NCI-H1105 treated with DMSO at 0.1 percent for 48 hours (cell line): Measurements from ENCODE around the gene RNF41.
"Not testable (repeated sequence)": the region's sequence is repeated elsewhere in the genome, so short reads cannot be mapped to it uniquely, and the experiment has no call there.

ENCODE experiments used
- DNase-seq: peaks from one replicate; lab custom pipeline; 2025; lab: John Stamatoyannopoulos, UW

The RNF41 gene

DNA sequence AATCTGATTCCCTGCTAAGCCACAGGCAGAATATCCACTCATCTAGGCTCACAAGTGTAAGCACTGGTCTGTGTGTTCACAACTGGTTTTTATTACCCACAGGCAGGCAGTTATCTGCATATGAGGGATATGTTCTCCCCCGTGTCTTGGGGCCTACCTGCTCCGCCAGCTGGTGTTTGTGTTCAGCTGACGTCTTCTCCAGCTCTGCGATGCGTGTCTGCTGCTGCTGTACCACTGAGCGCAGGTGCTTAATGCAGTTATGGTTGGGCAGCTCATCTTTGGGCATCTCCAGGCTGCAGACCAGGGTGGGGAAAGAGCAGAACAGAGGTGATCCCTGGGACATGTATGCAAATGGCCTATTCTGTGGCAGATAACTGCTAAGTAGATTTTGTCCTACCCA is 13.7 kb downstream of the RNF41 start:
- DNase-seq: no peak

DNA sequence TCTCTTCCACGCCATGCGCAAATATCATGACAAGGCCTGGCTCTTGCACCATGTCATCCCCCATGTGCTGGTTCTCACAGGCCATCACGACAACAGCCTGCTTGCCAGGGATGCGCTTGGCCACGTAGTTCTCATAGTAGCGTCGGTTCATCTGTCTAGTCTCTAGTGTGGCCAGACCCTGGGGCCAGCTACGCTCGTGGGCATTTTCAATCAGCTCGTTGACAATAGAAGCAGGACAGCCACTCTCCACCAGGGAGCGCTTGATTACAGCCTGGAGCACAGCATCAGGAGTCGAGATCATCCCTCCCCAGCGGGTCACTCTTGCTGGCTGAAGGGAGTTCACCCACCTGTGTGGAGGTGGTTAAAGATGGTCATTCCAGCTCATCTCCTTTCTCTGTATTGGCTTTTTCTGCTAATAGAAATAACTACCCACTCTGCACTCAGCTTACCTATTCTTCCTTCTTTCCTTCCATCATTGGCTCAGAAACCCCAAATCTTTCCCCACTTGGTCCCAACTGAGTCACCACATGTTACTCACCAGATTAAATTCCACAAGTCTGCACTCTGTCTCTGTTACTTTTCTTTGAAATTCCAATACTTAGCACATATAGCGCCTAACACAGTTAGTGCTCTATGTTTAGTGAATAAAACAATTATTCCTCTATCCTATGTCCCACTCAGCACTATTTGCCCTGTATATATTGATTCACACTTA is 15.1 kb downstream of the RNF41 start:
- DNase-seq: no peak

DNA sequence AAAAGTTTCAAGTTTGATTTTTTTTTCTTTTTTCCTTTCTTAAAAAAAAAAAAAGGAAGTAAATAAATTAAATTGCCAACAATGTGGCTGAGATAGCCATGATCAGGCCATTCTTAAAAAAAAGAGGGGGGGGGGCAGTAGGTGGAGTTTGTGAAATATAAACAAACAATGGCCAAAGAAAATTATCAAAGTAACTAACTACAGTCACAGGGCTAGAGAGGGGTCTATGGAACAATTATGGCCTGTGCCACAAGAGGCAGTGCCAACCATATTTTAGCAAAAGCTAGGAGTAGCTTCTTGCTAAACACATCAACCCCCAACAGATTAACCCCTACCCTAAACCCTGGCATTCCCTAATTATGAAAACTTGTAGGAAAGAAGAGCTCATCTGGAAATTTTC is 16.3 kb downstream of the RNF41 start:
- DNase-seq: no peak

DNA sequence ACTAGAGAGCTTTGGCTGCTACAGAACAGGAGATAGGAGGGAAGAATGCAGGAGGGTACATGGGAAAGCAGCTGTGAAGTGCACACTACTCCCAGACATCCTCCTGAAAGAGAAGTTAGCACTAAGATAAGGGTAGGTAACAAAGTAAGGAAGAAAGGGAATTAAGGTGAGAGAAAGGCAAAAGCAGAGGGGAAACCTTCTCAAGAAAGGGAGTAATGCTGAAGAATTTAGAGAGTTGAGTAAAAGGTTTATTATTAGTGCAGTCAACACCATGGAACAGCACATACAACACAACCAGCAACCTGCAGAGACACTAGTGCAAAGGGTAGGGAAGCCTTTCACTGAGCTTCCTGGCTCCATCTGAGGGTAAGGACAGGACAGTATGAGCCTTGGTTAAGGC is 17.4 kb downstream of the RNF41 start:
- no peak for DNase-seq

DNA sequence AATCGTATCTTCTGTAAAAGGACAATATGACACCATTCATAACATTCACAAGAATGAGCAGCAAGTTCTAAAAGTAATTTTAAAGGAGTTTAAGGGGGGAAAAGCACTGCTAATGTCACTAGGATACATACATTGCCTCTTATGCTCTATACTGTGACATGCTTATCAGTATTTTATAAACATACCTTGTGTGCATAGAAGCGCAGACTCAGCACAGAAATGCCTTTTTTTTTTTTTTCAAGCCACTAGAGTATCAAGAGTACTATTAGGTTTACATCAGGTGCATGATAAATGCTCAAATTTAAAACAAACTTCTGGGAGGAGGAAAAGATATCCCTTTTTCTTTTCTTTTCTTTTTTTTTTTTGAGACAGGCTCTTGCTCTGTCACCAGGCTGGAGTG is 18.9 kb downstream of the RNF41 start:
- no peak for DNase-seq

DNA sequence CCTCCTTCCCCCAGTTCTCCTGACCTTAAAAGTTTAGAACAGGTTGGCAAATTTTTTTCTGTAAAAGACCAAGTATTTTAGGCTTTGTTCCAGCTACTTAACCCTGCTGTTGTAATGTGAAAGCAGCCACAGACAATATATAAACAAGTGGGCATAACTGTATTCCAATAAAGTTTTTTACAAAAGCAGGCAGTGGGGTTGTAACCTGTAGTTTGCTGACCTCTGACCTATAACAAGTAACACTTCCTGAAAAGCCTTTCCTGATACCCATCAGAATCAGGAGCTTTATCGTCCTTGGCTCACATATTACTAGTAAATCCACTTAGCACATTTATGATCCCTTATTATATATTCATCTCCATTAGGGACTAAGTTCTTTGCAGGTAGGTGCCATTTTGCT is 19.4 kb downstream of the RNF41 start:
- no peak for DNase-seq

DNA sequence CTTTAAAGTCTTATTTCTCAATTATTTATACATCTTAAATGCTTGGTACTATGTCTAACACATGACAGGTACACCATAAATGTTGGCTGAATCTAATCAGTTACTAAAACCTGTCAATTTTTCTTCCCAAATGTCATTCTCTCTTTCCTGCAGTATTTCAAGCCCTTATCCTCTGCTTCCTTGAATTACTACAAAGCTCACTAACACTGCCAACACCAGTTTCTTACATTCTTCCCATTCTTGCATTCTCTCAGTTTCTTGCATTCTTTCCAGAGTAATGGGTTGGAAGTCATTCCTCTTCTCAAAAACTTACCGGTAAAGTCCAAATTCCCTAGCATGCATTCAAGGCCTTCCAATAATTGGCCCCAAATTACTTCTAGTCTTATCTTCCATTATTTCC is 22.9 kb downstream of the RNF41 start:
- DNase-seq: no peak

DNA sequence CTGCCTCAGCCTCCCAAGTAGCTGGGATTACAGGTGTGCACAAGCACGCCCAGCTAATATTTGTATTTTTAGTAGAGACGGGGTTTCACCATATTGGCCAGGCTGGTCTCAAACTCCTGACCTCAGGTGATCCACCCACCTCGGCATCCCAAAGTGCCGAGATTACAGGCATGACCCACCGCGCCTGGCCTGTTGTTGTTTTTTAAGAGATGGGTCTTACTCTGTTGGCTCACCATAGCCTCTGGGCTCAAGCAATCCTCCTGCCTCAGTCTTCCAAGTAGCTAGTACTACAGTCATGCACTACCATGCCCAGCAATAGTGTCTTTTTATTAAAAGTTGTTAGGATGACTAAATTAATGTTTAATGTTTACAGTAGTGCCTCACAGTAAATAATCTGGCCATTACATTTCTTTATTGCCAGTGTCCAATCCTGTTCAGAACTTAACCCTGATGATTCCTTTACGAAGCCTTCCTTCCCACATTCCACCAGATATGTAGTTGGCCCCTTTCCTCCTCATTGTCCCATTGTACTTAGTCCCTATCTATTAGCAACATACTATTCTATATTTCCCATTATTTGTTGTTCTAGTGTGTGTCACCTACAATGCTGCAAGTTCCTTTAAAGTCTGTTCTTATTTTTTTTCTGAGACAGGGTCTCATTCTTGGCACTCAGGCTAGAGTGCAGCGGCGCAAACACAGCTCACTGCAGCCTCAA is 23.6 kb downstream of the RNF41 start:
- DNase-seq: no peak

DNA sequence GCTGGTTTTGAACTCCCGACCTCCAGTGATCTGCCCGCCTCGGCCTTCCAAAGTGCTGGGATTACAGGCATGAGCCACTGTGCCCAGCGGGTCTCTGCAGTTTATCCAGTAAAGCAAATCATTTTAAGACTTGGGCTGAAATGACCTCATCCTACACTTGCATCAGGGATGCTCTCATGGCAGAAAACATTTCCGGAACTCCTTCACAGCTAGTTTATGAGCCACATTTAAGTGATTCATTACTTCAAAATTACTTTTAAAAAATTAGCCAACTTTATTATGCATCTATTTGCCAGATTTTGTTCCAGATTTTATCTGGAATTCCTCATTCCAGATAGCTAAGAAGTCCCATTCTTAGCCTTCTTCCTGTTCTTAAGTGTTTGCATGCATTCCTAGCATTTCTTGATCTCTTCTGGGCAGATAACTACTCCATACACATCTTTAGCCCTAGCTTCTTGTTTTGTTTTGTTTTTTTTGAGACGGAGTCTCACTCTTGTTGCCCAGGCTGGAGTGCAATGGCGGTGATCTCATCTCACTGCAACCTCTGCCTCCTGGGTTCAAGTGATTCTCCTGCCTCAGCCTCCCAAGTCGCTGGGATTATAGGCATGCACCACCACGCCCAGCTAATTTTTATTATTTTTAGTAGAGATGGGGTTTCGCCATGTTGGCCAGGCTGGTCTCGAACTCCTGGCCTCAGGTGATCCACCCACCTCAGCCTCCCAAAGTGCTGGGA is 24.7 kb downstream of the RNF41 start:
- DNase-seq: not testable (repeated sequence)

DNA sequence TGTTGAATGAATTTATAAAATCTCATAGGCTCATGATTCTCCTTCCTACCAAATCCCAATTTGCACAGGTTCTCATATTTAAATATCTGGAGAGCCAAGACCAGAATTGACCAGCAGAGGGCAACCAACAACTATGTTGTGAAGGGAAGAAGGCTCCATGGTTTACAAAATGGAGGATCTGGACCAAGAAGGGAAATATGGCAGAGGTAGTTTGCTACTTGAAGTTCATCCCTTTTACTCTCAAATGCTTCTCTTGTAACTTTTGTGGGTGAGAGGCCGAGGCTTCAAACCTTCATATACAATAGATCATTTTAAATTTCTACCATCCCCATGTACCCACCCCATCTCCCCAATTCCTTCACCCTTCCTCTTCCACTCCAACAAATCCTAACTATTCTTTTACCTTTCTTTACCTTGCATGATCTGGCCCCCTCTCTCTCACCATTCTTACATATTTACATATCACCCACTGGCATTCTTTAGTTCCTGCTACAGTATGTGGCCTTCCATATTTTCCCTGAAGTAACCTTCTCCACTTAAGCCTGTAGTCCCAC is 28.6 kb downstream of the RNF41 start:
- peak; percentile 67 for DNase-seq

DNA sequence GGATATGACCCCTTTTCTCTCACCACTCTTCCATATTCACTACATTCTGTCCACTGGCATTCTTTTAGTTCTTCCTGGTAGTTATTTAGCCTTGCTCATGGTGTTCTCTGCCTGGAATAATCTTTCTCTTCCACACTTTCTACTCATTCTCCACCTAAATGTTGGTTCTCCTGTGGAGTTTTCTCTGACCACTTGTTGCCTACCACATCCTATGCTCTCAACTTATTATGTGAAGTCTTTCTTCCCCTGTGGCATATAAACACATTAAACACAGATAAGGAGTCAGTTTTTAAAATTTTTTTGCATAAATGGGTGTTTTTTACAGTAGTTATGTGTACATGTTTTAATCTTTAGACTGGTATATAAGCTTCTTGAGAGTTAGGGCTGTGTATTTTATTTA is 29.1 kb downstream of the RNF41 start:
- no peak for DNase-seq

DNA sequence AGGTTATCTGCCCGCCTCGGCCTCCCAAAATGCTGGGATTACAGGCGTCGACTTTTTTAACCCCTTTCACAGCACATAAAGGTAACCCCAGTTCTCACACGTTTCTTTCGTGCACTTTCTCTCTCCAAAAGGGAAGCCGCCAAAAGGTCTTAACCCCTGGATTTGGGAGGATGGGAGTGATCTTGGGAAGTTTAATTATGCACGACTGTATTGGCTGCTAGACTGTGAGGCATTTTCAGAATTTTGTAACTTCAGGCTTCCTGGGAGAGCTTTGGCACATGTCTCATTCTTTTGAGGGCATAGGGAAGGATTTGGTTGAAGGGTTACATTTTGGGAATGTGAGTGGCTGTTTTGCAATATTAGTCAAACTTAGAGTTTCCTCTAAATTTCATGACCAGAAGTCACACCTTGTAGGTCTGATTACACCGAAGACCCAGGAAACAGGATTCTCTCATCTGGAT is 31.0 kb downstream of the RNF41 start:
- DNase-seq: peak; percentile 36

DNA sequence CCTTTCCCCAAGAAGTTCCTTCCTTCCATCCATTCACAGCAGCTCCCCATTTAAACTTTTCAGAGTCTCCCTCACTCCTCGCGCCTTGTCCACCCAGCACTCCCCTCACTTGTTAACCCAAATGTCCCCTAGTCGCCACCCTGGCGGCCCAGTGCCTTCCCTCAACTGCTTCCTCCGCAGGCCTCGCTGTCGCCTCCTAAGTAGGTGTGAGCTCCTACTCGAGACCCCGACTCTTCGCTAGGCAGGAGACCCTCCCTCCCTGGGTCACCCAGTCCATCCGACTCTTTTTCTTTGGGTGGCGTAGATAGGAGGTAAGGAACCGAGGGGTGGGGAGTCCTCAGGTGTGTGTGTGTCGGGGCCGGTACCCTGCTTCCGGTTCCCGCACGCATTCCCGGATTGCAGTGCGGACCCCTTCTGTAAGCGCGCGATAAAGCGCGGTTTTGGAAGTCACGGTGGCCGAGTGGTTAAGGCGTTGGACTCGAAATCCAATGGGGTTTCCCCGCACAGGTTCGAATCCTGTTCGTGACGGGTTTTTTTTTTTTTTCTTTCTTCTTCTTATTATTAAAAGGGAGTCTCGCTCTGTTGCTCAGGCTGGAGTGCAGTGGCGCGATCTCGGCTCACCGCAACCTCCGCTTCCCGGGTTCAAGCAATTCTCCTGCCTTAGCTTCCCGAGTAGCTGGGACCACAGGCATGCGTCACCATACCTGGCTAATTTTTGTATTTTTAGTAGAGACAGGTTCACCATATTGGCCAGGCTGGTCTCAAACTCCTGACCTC is 31.6 kb downstream of the RNF41 start:
- peak; percentile 62 for DNase-seq

DNA sequence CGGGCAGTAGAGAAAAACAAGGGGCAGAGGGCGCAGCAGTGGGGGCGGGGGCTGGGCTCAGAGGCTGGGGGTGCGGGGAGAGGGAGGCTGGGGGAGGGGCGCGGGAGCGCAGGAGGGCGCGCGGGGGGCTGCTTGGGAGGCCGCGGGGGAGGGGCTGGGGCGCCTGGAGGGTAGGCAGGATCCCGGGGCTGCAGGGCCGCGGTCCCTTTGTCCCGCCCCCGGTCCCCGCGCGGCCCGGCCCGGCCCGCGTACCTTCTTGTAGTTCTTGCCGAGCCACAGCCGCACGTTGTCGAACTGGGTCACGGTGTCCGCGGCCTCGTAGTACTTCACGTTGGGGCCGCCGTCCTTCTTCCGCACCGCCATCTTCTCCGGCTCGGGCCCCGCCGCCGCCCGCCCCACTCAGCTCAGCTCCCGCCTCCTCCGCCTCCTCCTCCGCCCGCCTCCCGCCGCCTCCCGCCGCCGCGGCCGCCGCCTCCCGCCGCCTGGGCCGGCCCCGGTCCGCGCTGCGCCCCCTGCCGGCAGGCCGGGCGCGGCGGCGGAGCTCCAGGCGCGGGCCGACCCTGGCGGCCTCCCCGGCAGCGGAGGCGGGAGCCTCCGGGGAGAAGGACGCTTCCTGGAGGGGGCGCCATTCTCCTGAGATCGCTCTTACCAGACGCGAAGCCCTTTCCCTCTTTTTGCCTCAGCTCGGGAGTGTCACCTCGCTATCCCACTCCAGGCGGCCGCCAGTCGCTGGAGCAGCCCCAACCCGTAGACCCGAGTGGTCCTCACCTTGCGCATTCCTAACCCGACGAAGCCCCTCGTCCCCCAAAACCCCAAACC is 32.4 kb downstream of the RNF41 start, which contains the start of gene SMARCC2:
Gene SMARCC2, minus strand, starts transcription at position 385 of the 819 bp plus-strand sequence. Its CDS starts 22 bp downstream, at position 363.
- peak; percentile 67 for DNase-seq

DNA sequence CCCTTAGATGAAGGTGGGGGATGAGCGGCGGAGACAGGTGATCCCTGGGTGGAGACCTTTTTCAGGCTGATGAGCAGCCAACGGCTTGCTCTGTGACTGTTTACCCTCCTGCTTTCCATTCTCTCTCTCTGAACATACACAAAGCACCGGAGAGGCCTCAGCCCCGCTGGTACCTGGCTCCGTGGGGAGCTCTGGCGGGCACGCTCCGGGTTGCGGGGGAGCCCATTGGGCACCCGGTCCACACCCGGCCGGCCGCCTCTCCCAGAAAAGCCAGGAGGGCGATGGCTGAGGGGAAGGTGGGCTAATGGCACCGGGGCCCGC is 33.0 kb downstream of the RNF41 start:
- peak; percentile 21 for DNase-seq

DNA sequence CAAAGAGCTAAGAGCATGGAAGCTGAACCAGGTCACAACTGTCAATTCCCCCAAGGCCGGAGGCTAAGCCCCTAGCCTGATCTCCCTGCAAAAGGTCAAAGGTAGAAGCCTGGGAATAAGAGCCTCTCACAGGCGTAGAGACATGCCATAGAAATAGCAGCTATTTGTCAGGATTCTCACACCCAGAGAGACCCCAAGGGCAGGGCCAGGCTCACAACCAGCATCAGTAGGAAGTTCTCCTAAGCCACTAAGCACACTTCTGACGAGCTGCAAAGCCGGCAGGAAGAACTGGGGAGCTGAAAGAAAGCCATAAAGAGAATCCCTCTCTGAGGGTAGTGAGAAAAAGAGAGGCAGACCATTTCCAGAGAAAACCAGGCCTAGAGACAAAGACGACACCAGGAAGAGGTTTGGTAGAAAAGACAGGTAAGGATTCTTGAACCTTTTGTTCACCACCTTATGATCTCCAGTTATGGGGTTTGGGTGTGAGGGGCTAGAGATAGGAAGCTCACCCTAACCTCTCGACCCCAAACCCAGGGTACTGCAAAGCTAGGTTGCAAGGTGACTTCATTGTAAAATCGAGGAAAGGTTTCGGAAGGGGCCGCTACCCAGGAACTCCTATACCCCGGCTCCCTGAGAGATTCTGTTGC is 33.5 kb downstream of the RNF41 start:
- DNase-seq: no peak

DNA sequence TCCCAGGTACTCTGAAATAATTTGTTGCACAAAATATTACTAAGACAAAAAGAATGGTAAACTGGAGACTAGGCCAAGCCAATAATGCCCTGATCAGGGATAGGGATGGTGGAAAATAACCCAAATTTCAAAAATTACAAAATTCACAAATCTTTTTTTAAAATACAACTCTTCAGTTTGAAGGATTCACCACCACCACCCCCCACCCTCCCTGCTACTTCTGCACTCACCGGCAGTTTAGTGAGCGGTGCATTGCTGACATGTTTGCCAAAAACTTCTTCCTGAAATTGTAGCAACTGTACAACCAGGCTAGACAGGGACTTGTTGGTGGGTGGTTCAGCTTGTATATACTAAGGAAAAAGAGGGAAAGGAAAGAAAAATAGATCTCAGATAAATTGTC is 34.8 kb downstream of the RNF41 start:
- no peak for DNase-seq

DNA sequence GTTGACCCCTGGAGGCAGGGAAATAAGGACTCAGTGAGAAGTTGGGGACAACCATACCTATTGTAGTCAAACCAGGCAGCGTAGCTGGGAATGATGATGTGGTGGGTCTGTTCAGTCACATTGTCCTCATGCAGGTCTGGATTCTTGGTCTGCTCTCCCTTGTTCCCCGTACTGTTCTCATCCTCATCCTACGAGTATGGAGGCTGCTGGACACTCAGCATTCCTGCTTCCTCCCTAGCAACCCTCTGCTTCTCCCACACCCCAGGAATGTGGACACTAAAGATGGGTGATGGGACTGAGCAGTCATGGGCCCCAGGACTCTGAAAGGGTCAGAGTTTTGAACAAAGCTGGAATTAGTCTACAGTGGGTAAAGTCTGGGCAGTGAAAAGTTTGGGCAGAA is 43.4 kb downstream of the RNF41 start:
- DNase-seq: no peak

DNA sequence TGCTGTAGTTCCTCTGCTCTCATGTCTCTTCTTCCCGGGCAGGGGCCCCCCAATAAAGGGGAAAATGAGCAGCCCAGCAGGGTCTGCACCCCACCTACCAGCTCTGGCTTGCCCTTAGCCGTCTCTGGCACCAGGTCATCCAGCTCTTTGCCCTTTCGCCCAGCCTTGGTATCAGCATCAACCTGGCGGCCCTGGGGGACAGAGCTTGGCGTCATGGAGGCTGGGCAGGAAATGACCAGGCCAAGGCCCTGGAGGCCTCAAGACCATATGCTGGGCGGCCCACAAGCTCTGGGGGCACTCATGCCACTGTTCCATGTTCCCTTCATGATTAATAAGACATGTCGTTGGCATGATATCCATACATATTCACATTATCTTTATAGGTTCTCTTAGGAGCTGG is 48.9 kb downstream of the RNF41 start:
- DNase-seq: no peak

DNA sequence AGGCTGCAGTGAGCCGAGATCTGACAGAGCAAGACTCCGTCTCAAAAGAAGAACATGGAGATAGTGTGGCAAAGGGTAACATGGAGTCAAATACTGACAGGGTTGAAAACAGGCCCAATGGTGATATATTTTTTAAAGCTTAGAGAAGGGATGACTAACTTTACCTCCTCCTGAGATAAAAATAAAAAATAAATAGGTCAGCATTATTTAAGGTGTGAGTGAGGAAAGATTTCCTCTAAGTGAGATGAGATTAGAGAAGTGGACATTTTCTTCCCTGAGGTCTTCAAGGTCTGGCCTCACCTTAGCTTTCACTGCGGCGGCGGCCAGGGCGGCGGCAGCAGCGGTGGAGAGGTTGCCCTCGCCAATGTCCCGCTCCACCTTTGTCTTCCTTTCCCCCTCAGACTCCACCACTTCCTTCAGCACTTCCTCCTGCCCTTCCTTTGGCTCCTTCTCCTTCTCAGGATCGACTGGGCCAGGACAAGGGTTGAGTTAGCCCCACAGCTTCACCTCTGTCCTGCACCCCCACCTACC is 52.4 kb downstream of the RNF41 start:
- no peak for DNase-seq
